Liver (tissue), 9 donors: ENCODE measurements around the gene PTPRN2. TPM values are rescaled to one million over a fixed set of nuclear protein-coding genes. Genes with fewer than 3 reads are reported as not detected.

Source experiments
- DNase-seq: peaks from one replicate; pipeline ENCODE4 v3.0.0-alpha.2; 2017; ENCODE audit warnings: low spot score
- H3K27ac ChIP-seq, 2 donors: one replicate each; pipeline ENCODE4 v1.7.0; 2013; ENCODE audit warnings: inconsistent platforms in 2 of 2, low read length in 2 of 2, control low read depth in 1 of 2, low read depth in 1 of 2, mild to moderate bottlenecking in 1 of 2
- H3K27me3 ChIP-seq, 4 donors: one replicate each; pipeline versions ENCODE4 v1.6.1 to v1.7.0; 2013; ENCODE audit warnings: low read length in 3 of 4, inconsistent platforms in 1 of 4, mild to moderate bottlenecking in 1 of 4, moderate library complexity in 1 of 4; ENCODE audit not compliant: control insufficient read depth in 4 of 4, insufficient read depth in 4 of 4
- H3K36me3 ChIP-seq, 4 donors: one replicate each; pipeline versions ENCODE4 v1.6.1 to v1.7.0; 2013; ENCODE audit warnings: low read length in 3 of 4, mild to moderate bottlenecking in 3 of 4, low read depth in 1 of 4, moderate library complexity in 1 of 4; ENCODE audit not compliant: control insufficient read depth in 4 of 4, insufficient read depth in 3 of 4
- H3K4me1 ChIP-seq, 4 donors: one replicate each; pipeline versions ENCODE4 v1.6.1 to v1.7.0; 2013; ENCODE audit warnings: low read length in 3 of 4, mild to moderate bottlenecking in 3 of 4, moderate library complexity in 1 of 4; ENCODE audit not compliant: control insufficient read depth in 4 of 4, insufficient read depth in 4 of 4
- H3K4me3 ChIP-seq, 3 donors: one replicate each; pipeline versions ENCODE4 v1.6.1 to v1.7.0; 2013; ENCODE audit warnings: low read length in 3 of 3, control low read depth in 1 of 3, low read depth in 1 of 3, mild to moderate bottlenecking in 1 of 3
- H3K9ac ChIP-seq, 2 donors: one replicate each; pipeline ENCODE4 v1.7.0; 2013; ENCODE audit warnings: low read length in 2 of 2, mild to moderate bottlenecking in 2 of 2, moderate library complexity in 2 of 2, control low read depth in 1 of 2, low read depth in 1 of 2
- H3K9me3 ChIP-seq, 4 donors: one replicate each; pipeline versions ENCODE4 v1.6.1 to v1.7.0; 2013; ENCODE audit warnings: low read length in 3 of 4; ENCODE audit not compliant: control insufficient read depth in 4 of 4
- CTCF ChIP-seq: fragments of 150-350 bp; IDR thresholded peaks from 2 replicates; pipeline ENCODE4 v1.5.1; 2017; ENCODE audit warnings: improper control_type of control experiment, low read depth, low read length; ENCODE audit not compliant: missing input control
- EGR1 ChIP-seq, 2 donors: IDR thresholded peaks; 2 replicates each; pipeline ENCODE4 v1.6.1; 2016 to 2018; ENCODE audit warnings: antibody characterized with exemption in 2 of 2, low read depth in 2 of 2
- FOXA1 ChIP-seq: IDR thresholded peaks from 2 replicates; pipeline ENCODE4 v1.6.1; 2016; ENCODE audit warnings: antibody characterized with exemption
- GABPA ChIP-seq, 2 donors: IDR thresholded peaks in 1 of 2; conservative IDR thresholded peaks in 1 of 2; 2 replicates each; pipeline ENCODE4 v1.6.1; 2016; ENCODE audit warnings: antibody characterized with exemption in 2 of 2, mild to moderate bottlenecking in 1 of 2, moderate library complexity in 1 of 2
- HNF4G ChIP-seq: IDR thresholded peaks from 2 replicates; pipeline ENCODE4 v1.6.1; 2016; ENCODE audit warnings: antibody characterized with exemption
- JUND ChIP-seq, 2 donors: IDR thresholded peaks; 2 replicates each; pipeline ENCODE4 v1.6.1; 2016; ENCODE audit warnings: antibody characterized with exemption in 2 of 2
- MAX ChIP-seq: IDR thresholded peaks from 2 replicates; pipeline ENCODE4 v1.6.1; 2016; ENCODE audit warnings: antibody characterized with exemption
- NR2F2 ChIP-seq: IDR thresholded peaks from 2 replicates; pipeline ENCODE4 v1.6.1; 2016; ENCODE audit warnings: antibody characterized with exemption
- RAD21 ChIP-seq, 2 donors: IDR thresholded peaks; 2 replicates each; pipeline ENCODE4 v1.6.1; 2016; ENCODE audit warnings: antibody characterized with exemption in 2 of 2, mild to moderate bottlenecking in 2 of 2
- RXRA ChIP-seq, 2 donors: IDR thresholded peaks; 2 replicates each; pipeline ENCODE4 v1.6.1; 2017 to 2018; ENCODE audit warnings: antibody characterized with exemption in 2 of 2, mild to moderate bottlenecking in 1 of 2
- SP1 ChIP-seq: IDR thresholded peaks from 2 replicates; pipeline ENCODE4 v1.6.1; 2018; ENCODE audit warnings: antibody characterized with exemption, mild to moderate bottlenecking
- TAF1 ChIP-seq: conservative IDR thresholded peaks from 2 replicates; pipeline ENCODE4 v1.6.1; 2016; ENCODE audit warnings: antibody characterized with exemption, mild to moderate bottlenecking
- YY1 ChIP-seq: IDR thresholded peaks from 2 replicates; pipeline ENCODE4 v1.6.1; 2016; ENCODE audit warnings: antibody characterized with exemption, mild to moderate bottlenecking
- ZBTB33 ChIP-seq: IDR thresholded peaks from 2 replicates; pipeline ENCODE4 v1.6.1; 2016; ENCODE audit warnings: antibody characterized with exemption
- WGBS: extraction: QIAGEN DNeasy Blood & Tissue Kit; methylation state at CpG from one replicate; pipeline ENCODE4 v1.1.7; 2013; 5-methylcytosine and 5-hydroxymethylcytosine counted together
- polyA plus RNA-seq, 2 donors: library from polyadenylated mRNA; stranded (reverse) in 1 of 2; unstranded in 1 of 2; fragments of 200-250 nt in 1 of 2; fragments of >200 nt in 1 of 2; fragmentation: Nextera tagmentation in 1 of 2; extraction: Ambion mirVana in 1 of 2; gene quantifications; one replicate each; pipeline versions ENCODE4 v1.2.1 to v1.2.3, GENCODE V29; 2013 to 2015
- total RNA-seq, 2 donors: library from RNA; depleted of rRNA; stranded (reverse); fragments of >200 nt; gene quantifications; one replicate each; pipeline ENCODE4 v1.2.3, GENCODE V29; 2014
- donor health status: healthy.
- donor health status: healthy.
- donor health status: healthy.
- donor health status: healthy.
- donor health status: healthy.

The PTPRN2 gene
- total and polyA plus RNA-seq, 4 donors, result 0.75 to 1.9 (median 1.1) TPM

- no peak overlapping the region for H3K9ac ChIP-seq
- H3K27ac ChIP-seq, result no peak overlapping the region
- no peaks in the 10 kb centered on the region for H3K36me3 ChIP-seq
- peaks cover 0 to 5% (median 0%) of the 10 kb centered on the region in 4 donors for H3K4me1 ChIP-seq
- WGBS, result 88% methylated on average over 5 of the region's 5 CpGs
- H3K9me3 ChIP-seq, result no peaks in the 10 kb centered on the region
- no peak overlapping the region for H3K4me3 ChIP-seq
- H3K27me3 ChIP-seq, result peaks cover 0 to 12% (median 1%) of the 10 kb centered on the region in 4 donors
- no peak for TF ChIP-seq EGR1 (IDR thresholded peaks at IDR 0.05; ENCODE audit: low read depth in 2 of 2)
- no peak for TF ChIP-seq SP1
- no peak for TF ChIP-seq ZBTB33
- no peak for TF ChIP-seq FOXA1
- TF ChIP-seq GABPA (IDR thresholded peaks at IDR 0.05 in 1 of 2, conservative IDR thresholded peaks at IDR 0.05 in 1 of 2), result no peak
- TF ChIP-seq NR2F2, result no peak
- no peak for TF ChIP-seq MAX
- TF ChIP-seq RAD21 (IDR thresholded peaks at IDR 0.05), result no peak
- no peak for TF ChIP-seq YY1
- DNase-seq, result no peak
Observed at GRCh38 chr7:157573244-157573643, 1014.4 kb downstream of the PTPRN2 start.

GRCh38 chr7:157572622-157573021 is 1015.0 kb downstream of the PTPRN2 start:
- 84% methylated on average over 14 of the region's 14 CpGs for WGBS
- no peak overlapping the region for H3K27ac ChIP-seq
- no peak overlapping the region for H3K4me3 ChIP-seq
- H3K27me3 ChIP-seq, result peaks cover 0 to 8% (median 1%) of the 10 kb centered on the region in 4 donors
- TF ChIP-seq EGR1 (IDR thresholded peaks at IDR 0.05; ENCODE audit: low read depth in 2 of 2) (no peak), CTCF (no peak), RAD21 (IDR thresholded peaks at IDR 0.05) (no peak), GABPA (IDR thresholded peaks at IDR 0.05 in 1 of 2, conservative IDR thresholded peaks at IDR 0.05 in 1 of 2) (no peak), SP1 (no peak), JUND (IDR thresholded peaks at IDR 0.05) (no peak), HNF4G (no peak), TAF1 (no peak), MAX (no peak), RXRA (IDR thresholded peaks at IDR 0.05) (no peak), YY1 (no peak)
- H3K36me3 ChIP-seq, result no peaks in the 10 kb centered on the region
- DNase-seq, result no peak
- H3K9ac ChIP-seq, result no peak overlapping the region
- H3K4me1 ChIP-seq, result peaks cover 0 to 5% (median 0%) of the 10 kb centered on the region in 4 donors
- H3K9me3 ChIP-seq, result no peaks in the 10 kb centered on the region
